ENCODE measurements around the gene PET100.

The PET100 gene

DNA sequence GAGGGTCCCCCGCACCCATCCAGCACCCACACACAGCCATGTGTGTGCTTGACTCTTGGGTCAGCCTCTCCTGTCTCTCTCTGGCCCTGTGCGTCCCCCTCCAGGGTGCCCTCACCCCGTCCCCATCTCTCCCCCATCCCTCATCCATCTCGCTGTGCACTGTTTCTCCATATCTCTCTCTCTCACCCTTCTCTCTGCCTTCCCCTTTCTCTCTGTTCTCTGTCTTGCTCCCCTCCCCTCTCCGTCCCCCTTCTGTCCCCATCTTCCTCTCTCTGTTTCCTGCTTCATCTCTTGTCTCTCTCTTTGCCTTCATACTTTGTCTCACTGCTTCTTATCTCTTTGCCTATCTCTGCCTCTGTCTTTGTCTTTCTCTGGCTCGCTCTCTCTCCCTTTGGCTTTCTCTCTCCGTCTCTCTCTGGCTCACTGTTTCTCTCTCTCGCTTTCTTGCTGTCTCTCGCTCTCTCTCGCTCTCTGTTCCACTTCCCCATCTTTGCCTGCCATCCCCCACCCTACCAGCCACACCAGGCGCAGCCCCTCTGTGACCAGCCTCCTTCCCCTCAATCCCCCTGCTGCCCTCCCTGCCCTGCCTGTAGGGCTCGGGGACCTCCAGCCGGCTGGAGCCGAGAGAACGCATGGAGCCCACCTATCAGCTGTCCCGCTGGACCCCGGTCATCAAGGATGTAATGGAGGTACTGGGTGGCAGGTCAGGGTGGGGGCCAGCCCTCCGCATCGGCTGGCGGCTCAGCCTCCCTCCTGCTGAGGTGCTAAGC, 16.2 kb downstream of the PET100 start:
- Histone ChIP-seq H3K36me3 (ENCODE audit: control insufficient read depth, insufficient read depth, low read length, severe bottlenecking) (no peaks in the 10 kb centered on the region), H3K4me1 (ENCODE audit: control insufficient read depth, insufficient read depth, low read length) (peaks cover 9% of the 10 kb centered on the region), H3K27me3 (replicated peaks; ENCODE audit: control insufficient read depth, insufficient read depth, low read length) (peaks cover 11% of the 10 kb centered on the region), H3K9ac (ENCODE audit: low read length) (no peak overlapping the region), H3K9me3 (ENCODE audit: control insufficient read depth, low read length) (no peaks in the 10 kb centered on the region), H3K4me3 (ENCODE audit: low read length) (no peak overlapping the region)
- DNase-seq (ENCODE audit: low read depth) = no peak

DNA sequence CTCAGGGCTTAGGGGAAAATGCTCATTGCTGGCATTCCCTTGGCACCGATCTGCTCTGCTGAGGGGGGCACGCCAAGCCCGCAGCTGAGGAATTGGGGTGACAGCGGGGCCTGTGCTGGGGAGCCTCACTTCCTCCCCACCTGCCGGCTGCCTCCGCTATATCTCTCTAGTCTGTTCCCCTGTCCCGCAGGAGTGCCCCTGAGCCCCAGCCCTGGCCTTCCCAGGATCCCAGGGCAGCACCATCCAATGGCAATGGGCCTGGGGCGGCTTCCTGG, 16.8 kb downstream of the PET100 start:
- Histone ChIP-seq H3K9ac (ENCODE audit: low read length) (no peak overlapping the region), H3K36me3 (ENCODE audit: control insufficient read depth, insufficient read depth, low read length, severe bottlenecking) (no peaks in the 10 kb centered on the region), H3K4me1 (ENCODE audit: control insufficient read depth, insufficient read depth, low read length) (peaks cover 9% of the 10 kb centered on the region), H3K9me3 (ENCODE audit: control insufficient read depth, low read length) (no peaks in the 10 kb centered on the region), H3K27me3 (replicated peaks; ENCODE audit: control insufficient read depth, insufficient read depth, low read length) (peaks cover 13% of the 10 kb centered on the region), H3K4me3 (ENCODE audit: low read length) (no peak overlapping the region)
- DNase-seq (ENCODE audit: low read depth) = no peak

DNA sequence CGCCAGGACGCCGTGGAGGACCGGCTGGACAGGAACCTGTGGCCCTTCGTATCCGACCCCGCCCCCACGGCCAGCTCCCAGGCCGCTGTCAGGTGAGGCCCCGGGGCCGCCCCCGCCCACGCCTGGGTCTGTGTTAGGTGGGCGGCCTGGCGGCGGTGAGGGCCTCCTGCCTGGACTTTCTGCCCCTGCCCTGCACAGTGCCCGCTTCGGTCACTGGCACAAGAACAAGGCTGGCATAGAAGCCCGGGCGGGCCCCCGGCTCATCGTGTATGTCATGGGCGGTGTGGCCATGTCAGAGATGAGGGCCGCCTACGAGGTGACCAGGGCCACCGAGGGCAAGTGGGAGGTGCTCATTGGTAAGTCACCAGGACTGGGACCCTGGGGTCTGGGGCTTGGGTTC, 17.6 kb downstream of the PET100 start:
- Histone ChIP-seq H3K9ac (ENCODE audit: low read length) (no peak overlapping the region), H3K9me3 (ENCODE audit: control insufficient read depth, low read length) (no peaks in the 10 kb centered on the region), H3K27me3 (replicated peaks; ENCODE audit: control insufficient read depth, insufficient read depth, low read length) (peaks cover 13% of the 10 kb centered on the region), H3K36me3 (ENCODE audit: control insufficient read depth, insufficient read depth, low read length, severe bottlenecking) (no peaks in the 10 kb centered on the region), H3K4me3 (ENCODE audit: low read length) (no peak overlapping the region), H3K4me1 (ENCODE audit: control insufficient read depth, insufficient read depth, low read length) (peaks cover 9% of the 10 kb centered on the region)
- DNase-seq (ENCODE audit: low read depth) = no peak

DNA sequence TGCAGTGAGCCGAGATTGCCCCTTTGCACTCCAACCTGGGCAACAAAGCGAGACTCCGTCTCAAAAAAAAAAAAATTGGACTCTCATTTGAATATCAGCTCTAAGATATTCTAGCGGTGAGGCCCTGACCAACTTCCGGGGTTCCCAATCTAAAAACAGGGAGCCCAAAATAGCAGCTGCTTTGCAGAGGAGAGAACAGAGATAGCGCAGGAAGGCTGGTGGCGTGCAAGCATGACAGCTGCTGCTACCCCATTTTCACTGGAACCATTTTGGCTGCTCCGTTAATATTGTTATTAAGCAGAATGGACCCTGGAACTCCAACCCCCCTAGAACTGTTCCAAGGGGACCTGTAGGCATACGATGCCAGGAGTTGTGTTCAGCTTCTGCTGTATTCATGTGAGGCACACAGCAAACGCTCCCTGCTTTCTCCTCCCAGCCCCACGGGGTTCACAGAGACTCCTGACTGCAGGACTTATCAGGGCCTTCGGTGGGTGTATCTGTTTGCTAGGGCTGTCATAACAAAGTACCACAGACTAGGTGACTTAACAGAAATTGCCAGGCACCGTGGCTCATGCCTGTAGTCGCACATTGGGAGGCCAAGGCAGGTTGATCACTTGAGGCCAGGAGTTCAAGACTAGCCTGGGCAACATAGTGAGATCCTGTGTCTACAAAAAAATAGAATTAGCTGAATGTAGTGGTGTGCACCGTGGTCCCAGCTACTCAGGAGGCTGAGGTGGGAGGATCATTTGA, 18.8 kb downstream of the PET100 start:
- H3K4me3 ChIP-seq (ENCODE audit: low read length) = no peak overlapping the region
- H3K4me1 ChIP-seq (ENCODE audit: control insufficient read depth, insufficient read depth, low read length) = peaks cover 12% of the 10 kb centered on the region
- H3K9ac ChIP-seq (ENCODE audit: low read length) = no peak overlapping the region
- no peaks in the 10 kb centered on the region for H3K9me3 ChIP-seq (ENCODE audit: control insufficient read depth, low read length)
- peaks cover 13% of the 10 kb centered on the region for H3K27me3 ChIP-seq (replicated peaks; ENCODE audit: control insufficient read depth, insufficient read depth, low read length)
- H3K36me3 ChIP-seq (ENCODE audit: control insufficient read depth, insufficient read depth, low read length, severe bottlenecking) = no peaks in the 10 kb centered on the region
- DNase-seq (ENCODE audit: low read depth) = no peak

DNA sequence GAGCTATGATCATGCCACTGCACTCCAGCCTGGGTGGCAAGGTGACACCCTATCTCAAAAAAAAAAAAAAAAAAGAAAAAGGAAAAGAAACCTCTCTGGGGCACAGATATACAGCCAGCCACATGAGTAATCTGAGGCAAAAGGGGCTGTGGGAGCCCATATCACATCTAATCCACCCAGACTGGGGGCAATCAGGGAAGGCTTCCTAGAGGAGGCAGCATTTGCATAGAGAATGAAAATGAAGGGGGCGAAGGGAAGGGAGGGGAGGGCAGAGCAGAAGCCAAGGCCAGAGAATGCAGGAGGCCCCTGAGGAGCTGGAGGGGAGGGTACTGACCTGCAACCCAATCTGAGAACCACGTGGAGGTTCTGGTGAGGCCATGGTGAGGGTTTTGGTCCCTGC, 20.6 kb downstream of the PET100 start:
- Histone ChIP-seq H3K9ac (ENCODE audit: low read length) (no peak overlapping the region), H3K9me3 (ENCODE audit: control insufficient read depth, low read length) (no peaks in the 10 kb centered on the region), H3K4me3 (ENCODE audit: low read length) (no peak overlapping the region), H3K36me3 (ENCODE audit: control insufficient read depth, insufficient read depth, low read length, severe bottlenecking) (no peaks in the 10 kb centered on the region), H3K27me3 (replicated peaks; ENCODE audit: control insufficient read depth, insufficient read depth, low read length) (peaks cover 13% of the 10 kb centered on the region), H3K4me1 (ENCODE audit: control insufficient read depth, insufficient read depth, low read length) (peaks cover 11% of the 10 kb centered on the region)
- no peak for DNase-seq (ENCODE audit: low read depth)

DNA sequence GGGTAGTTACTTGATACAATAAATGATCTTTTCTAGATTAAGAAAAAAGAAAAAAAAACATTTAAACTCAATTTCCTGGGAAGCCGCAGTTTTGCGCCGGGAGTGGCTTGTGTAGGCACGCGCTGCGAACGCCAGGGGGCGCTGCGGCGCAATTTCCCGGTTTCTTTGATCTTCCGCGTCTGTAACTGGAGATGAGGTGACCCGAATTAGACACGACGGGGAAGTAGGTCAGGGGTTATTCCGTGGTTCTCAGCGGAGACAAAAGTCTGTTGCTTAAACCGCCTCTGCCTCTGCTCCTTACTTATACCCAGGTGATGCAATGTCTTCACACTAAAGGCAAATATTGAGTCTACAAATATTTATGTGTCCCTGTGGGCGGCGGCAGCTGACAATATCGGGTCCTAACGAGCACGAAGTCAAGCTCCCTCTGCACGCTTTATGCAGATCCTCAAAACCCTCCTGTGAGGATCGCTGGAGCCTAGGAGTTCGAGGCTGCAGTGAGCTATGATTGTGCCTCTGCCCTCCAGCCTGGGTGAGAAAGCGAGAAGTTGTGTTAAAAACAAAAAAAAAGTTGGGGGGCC, 22.6 kb downstream of the PET100 start:
- peak; percentile 89 for DNase-seq (ENCODE audit: low read depth)
- H3K27me3 ChIP-seq (replicated peaks; ENCODE audit: control insufficient read depth, insufficient read depth, low read length) = peaks cover 4% of the 10 kb centered on the region

DNA sequence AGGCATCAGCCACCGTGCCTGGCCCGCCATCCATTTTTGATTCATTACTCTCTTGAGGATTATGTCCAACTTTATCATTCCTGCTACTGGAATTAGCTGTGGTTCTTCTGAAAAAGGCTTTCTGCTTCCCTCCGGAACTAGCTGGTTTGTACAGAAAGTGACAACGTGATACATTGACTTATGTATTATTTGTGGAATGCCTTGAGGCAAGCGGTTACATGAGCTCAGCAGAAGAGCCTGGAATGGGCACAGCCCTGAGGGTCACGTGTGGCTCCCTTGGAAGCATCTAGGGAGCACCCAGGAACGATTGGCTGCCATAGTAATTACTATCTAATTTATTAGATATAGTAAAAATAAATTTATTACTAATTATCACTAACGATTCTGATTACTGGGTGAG, 24.8 kb downstream of the PET100 start:
- Histone ChIP-seq H3K27me3 (replicated peaks; ENCODE audit: control insufficient read depth, insufficient read depth, low read length) (peaks cover 14% of the 10 kb centered on the region), H3K4me3 (ENCODE audit: low read length) (no peak overlapping the region), H3K9me3 (ENCODE audit: control insufficient read depth, low read length) (no peaks in the 10 kb centered on the region), H3K4me1 (ENCODE audit: control insufficient read depth, insufficient read depth, low read length) (peaks cover 8% of the 10 kb centered on the region), H3K9ac (ENCODE audit: low read length) (no peak overlapping the region), H3K36me3 (ENCODE audit: control insufficient read depth, insufficient read depth, low read length, severe bottlenecking) (no peaks in the 10 kb centered on the region)
- peak; percentile 18 for DNase-seq (ENCODE audit: low read depth)

More for the DNA sequence above, 22.6 kb downstream of the PET100 start:
- Histone ChIP-seq H3K4me1 (ENCODE audit: control insufficient read depth, insufficient read depth, low read length) (peaks cover 7% of the 10 kb centered on the region), H3K36me3 (ENCODE audit: control insufficient read depth, insufficient read depth, low read length, severe bottlenecking) (no peaks in the 10 kb centered on the region), H3K4me3 (ENCODE audit: low read length) (peak overlapping the region; percentile 25), H3K9ac (ENCODE audit: low read length) (no peak overlapping the region), H3K9me3 (ENCODE audit: control insufficient read depth, low read length) (no peaks in the 10 kb centered on the region)

DNA sequence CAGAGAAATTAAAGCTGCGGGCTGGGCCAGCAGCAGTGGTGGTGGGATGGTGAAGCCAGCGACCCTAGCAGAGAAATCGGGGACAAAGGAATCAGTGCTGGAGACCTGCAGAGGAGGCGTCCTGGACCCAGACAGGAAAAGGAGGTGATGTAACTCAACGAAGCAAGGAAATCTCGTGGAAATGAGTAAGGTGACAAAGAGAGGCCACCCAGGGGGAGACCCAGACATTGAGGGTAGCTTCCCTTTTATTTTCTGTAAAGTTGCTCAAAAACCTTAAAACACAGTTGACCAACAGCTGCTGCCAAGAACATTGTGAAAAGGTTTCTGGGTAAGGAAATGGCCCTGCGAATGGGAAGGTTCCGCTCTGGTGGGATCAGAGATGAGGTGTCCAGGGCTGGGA, 26.0 kb downstream of the PET100 start:
- H3K36me3 ChIP-seq (ENCODE audit: control insufficient read depth, insufficient read depth, low read length, severe bottlenecking) = no peaks in the 10 kb centered on the region
- H3K27me3 ChIP-seq (replicated peaks; ENCODE audit: control insufficient read depth, insufficient read depth, low read length) = peaks cover 16% of the 10 kb centered on the region
- peaks cover 7% of the 10 kb centered on the region for H3K4me1 ChIP-seq (ENCODE audit: control insufficient read depth, insufficient read depth, low read length)
- H3K4me3 ChIP-seq (ENCODE audit: low read length) = no peak overlapping the region
- DNase-seq (ENCODE audit: low read depth) = no peak
- no peak overlapping the region for H3K9ac ChIP-seq (ENCODE audit: low read length)
- H3K9me3 ChIP-seq (ENCODE audit: control insufficient read depth, low read length) = no peaks in the 10 kb centered on the region

DNA sequence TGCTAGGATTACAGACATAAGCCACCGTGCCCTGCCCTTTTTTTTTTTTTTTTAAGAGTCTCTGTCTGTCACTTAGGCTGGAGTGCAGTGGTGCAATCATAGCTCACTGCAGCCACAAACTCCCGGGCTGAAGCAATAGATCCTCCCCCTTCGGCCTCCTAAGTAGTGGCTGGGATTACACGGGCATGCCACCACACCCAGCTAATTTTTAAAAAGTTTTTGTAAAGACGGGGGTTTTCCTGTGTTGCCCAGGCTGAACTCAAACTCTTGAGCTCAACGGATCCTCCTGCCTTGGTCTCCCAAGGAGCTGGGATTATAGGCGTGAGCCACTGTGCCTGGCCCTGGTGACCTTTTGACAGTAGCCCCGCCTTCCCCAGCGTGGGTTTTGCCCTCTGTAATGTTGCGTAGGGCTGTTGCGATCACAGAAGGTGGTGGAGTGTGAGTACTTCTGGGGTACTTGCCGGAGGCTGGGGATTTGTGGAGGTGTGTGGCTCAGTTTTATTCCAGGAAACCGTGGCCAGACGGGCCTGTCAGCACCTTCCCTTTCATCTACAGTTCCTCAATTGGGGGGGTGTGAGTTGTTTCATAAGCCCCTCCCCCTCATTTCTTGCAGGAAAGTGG, 27.6 kb downstream of the PET100 start:
- Histone ChIP-seq H3K4me3 (ENCODE audit: low read length) (no peak overlapping the region), H3K36me3 (ENCODE audit: control insufficient read depth, insufficient read depth, low read length, severe bottlenecking) (no peaks in the 10 kb centered on the region), H3K9me3 (ENCODE audit: control insufficient read depth, low read length) (no peaks in the 10 kb centered on the region), H3K9ac (ENCODE audit: low read length) (no peak overlapping the region), H3K27me3 (replicated peaks; ENCODE audit: control insufficient read depth, insufficient read depth, low read length) (peaks cover 20% of the 10 kb centered on the region), H3K4me1 (ENCODE audit: control insufficient read depth, insufficient read depth, low read length) (peaks cover 6% of the 10 kb centered on the region)
- peak; percentile 50 for DNase-seq (ENCODE audit: low read depth)

DNA sequence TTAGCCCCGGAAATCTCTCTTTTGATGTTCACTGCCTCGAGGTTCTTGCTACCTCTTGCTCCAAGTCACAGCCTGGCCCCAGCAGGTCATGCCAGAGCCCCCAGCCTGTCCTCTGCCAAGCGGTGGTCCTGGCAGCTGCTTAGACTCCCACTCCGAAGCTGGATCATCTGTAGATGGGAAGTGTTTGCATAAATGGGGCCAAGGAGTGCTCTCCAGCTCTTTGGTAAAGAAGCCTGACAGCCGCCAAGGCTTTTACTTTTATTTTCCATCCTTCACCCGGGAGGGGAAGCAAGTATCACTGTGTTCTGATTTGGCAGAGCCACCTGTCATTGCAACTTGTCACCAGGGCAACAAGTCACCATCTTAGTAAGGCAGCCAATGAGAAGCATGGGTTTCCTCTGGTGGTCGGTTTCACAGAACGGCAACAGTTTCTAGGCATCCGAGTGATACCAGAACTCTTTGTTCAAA, 28.7 kb downstream of the PET100 start:
- no peak for DNase-seq (ENCODE audit: low read depth)
- Histone ChIP-seq H3K36me3 (ENCODE audit: control insufficient read depth, insufficient read depth, low read length, severe bottlenecking) (no peaks in the 10 kb centered on the region), H3K4me1 (ENCODE audit: control insufficient read depth, insufficient read depth, low read length) (peaks cover 4% of the 10 kb centered on the region), H3K9ac (ENCODE audit: low read length) (no peak overlapping the region), H3K9me3 (ENCODE audit: control insufficient read depth, low read length) (no peaks in the 10 kb centered on the region), H3K4me3 (ENCODE audit: low read length) (no peak overlapping the region), H3K27me3 (replicated peaks; ENCODE audit: control insufficient read depth, insufficient read depth, low read length) (peaks cover 24% of the 10 kb centered on the region)

All from adipocyte (in vitro differentiated cells).